Heart right ventricle (tissue), 16 donors: ENCODE measurements around the gene THSD4. TPM values are rescaled to one million over a fixed set of nuclear protein-coding genes. Genes with fewer than 3 reads are reported as not detected.

Experiments used
- ATAC-seq, 8 donors: fragments of 200-7000 bp; cut with Tn5 transposase; one replicate each; pipeline ENCODE4 v1.9.1; 2020; ENCODE audit warnings: mild to moderate bottlenecking in 8 of 8, moderate library complexity in 8 of 8, moderate number of reproducible peaks in 1 of 8
- DNase-seq, 2 donors: peaks; one replicate each; pipeline ENCODE4 v3.0.0-alpha.2; 2020
- H3K27ac ChIP-seq, 10 donors: fragments of 200-600 bp; sonication (generic) in 2 of 10; one replicate each; pipeline versions ENCODE4 v1.5.0 to v1.8.0; 2020 to 2022; ENCODE audit warnings: mild to moderate bottlenecking in 3 of 10
- H3K27me3 ChIP-seq, 7 donors: fragments of 200-600 bp; one replicate each; pipeline ENCODE4 v1.8.0; 2021 to 2022; ENCODE audit warnings: mild to moderate bottlenecking in 2 of 7
- H3K36me3 ChIP-seq, 9 donors: fragments of 200-600 bp; sonication (generic) in 1 of 9; one replicate each; pipeline versions ENCODE4 v1.5.0 to v1.8.0; 2020 to 2022; ENCODE audit warnings: mild to moderate bottlenecking in 2 of 9
- H3K4me1 ChIP-seq, 9 donors: fragments of 200-600 bp; sonication (generic) in 1 of 9; one replicate each; pipeline versions ENCODE4 v1.5.0 to v1.8.0; 2020 to 2022; ENCODE audit warnings: mild to moderate bottlenecking in 4 of 9
- H3K4me3 ChIP-seq, 10 donors: fragments of 200-600 bp; sonication (generic) in 2 of 10; one replicate each; pipeline versions ENCODE4 v1.5.0 to v1.8.0; 2020 to 2022; ENCODE audit warnings: mild to moderate bottlenecking in 7 of 10, moderate library complexity in 2 of 10
- H3K9me3 ChIP-seq, 11 donors: fragments of 200-600 bp in 10 of 11; sonication (generic) in 2 of 11; one replicate each; pipeline versions ENCODE4 v1.5.0 to v1.8.0; 2013 to 2022; ENCODE audit warnings: mild to moderate bottlenecking in 2 of 11, control low read depth in 1 of 11, moderate library complexity in 1 of 11
- WGBS, 2 donors: extraction: QIAGEN DNeasy Blood & Tissue Kit; methylation state at CpG; one replicate each; pipeline ENCODE4 v1.1.7; 2013; ENCODE audit warnings: inconsistent platforms in 1 of 2; 5-methylcytosine and 5-hydroxymethylcytosine counted together
- intact Hi-C, 10 donors: fragments of 100-400 bp; cut with DNase I; formaldehyde crosslinking; loops; one replicate each; pipeline versions ENCODE4 v1.11.1 to v1.14.2; 2022
- polyA plus RNA-seq, 2 donors: library from polyadenylated mRNA; stranded (reverse); fragments of 200-250 nt; gene quantifications; one replicate each; pipeline ENCODE4 v1.2.3, GENCODE V29; 2013
- total RNA-seq, 10 donors: library from RNA; stranded (reverse); fragmentation: NEBNext Ultra II Directional in 3 of 10; extraction: Animal tissue kit (Norgen Biotek cat#: 25700) in 3 of 10; gene quantifications; one replicate each; pipeline versions ENCODE4 v1.2.1 to v1.2.4, GENCODE V29; 2021 to 2023
- TF ChIP-seq, protein P1 (sequence below), 9 donors: fragments of 200-600 bp; sonication (generic) in 2 of 9; IDR thresholded peaks; one replicate each; pipeline versions ENCODE4 v1.5.0 to v1.8.0; 2021 to 2022; ENCODE audit warnings: antibody characterized with exemption in 9 of 9, mild to moderate bottlenecking in 5 of 9, moderate library complexity in 1 of 9
- donor health status: Arrhythmogenic right ventricular cardiomyopathy.
- donor health status: ischemic (EF 13 %, LVEDD 7.1; RV severe dilation, severe dysfunction).
- donor health status: healthy with polysubstance abuse.
- donor health status: DM: no; HTN: yes; CAD: no.
- donor health status: DM: no; HTN: no; CAD: no.
- donor health status: ischemic (EF 25% LVEDD 6.9; RV normal size, moderate dysfunction).
- donor health status: ischemic (EF 25% LVEDD 5.7; RV mildly dilated, moderate dysfunction).
- donor health status: healthy.
- donor health status: DM: yes; HTN: yes; CAD: no.
- donor health status: Ischemic cardiomyopathy.
- donor health status: ischemic (EF 35%, LVEDD 5.7; RV mildly dilated, moderate dysfunction).
- donor health status: nonischemic (EF 11% LVEDD 7.7; RV severe dilation, severe dysfunction).
- donor health status: DM: yes; HTN: yes; CAD: no.
- donor health status: PGD.
- donor health status: ischemic (EF 29% LVEDD 5.4; RV normal size, mild dysfunction).
- donor health status: nonischemic (EF 23%, LVEDD 6.1; RV moderate dilation, normal function).

Gene THSD4
- total and polyA plus RNA-seq, 12 donors, result 20.8 to 212 (median 139) TPM

GRCh38 chr15:71465131-71465955 lies 350.1 kb downstream of the THSD4 start:
- DNase-seq, result no peak
- 70 to 73% methylated on average over 3 of the region's 3 CpGs for WGBS, 2 donors
- H3K9me3 ChIP-seq, result peaks cover 0 to 3% (median 0%) of the 10 kb centered on the region in 11 donors
- TF ChIP-seq, protein P1, sequence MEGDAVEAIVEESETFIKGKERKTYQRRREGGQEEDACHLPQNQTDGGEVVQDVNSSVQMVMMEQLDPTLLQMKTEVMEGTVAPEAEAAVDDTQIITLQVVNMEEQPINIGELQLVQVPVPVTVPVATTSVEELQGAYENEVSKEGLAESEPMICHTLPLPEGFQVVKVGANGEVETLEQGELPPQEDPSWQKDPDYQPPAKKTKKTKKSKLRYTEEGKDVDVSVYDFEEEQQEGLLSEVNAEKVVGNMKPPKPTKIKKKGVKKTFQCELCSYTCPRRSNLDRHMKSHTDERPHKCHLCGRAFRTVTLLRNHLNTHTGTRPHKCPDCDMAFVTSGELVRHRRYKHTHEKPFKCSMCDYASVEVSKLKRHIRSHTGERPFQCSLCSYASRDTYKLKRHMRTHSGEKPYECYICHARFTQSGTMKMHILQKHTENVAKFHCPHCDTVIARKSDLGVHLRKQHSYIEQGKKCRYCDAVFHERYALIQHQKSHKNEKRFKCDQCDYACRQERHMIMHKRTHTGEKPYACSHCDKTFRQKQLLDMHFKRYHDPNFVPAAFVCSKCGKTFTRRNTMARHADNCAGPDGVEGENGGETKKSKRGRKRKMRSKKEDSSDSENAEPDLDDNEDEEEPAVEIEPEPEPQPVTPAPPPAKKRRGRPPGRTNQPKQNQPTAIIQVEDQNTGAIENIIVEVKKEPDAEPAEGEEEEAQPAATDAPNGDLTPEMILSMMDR (IDR thresholded peaks at IDR 0.05), result no peak
- H3K27ac ChIP-seq, result peak overlapping the region in 1 of 10 donors; percentile 5
- intact Hi-C loops, result loop anchor here in 1 of 10 donors (10.0 kb wide), 1 partner anchor 69 kb away; no protein-coding TSS in a partner anchor
- no peak overlapping the region for H3K4me3 ChIP-seq
- ATAC-seq, result peak in 1 of 8 donors; percentile 53
- H3K4me1 ChIP-seq, result peaks cover 0 to 27% (median 11%) of the 10 kb centered on the region in 9 donors
- no peaks in the 10 kb centered on the region for H3K36me3 ChIP-seq
- no peaks in the 10 kb centered on the region for H3K27me3 ChIP-seq

DNA sequence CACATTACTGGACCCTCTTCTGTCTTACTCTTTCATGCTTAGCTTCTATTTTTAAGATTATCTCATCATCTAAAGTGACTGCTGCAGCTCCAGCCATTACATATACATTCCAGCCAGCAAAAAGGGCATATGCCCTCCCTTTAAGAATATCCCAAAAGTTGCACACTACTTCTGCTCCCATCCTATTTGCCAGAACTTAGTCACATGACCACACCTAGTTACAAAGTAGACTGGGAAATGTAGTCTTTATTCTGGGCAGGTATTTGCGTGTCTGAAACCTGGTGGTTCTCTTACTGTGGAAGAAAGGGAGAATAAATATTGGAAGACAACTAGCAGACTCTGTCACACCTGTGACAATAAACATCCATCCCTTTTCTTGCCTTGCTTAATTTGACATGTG lies 353.4 kb downstream of the THSD4 start:
- intact Hi-C loops, result loop anchor here in 1 of 10 donors (10.0 kb wide), 1 partner anchor 66 kb away; no protein-coding TSS in a partner anchor
- no peaks in the 10 kb centered on the region for H3K36me3 ChIP-seq
- no peak overlapping the region for H3K27ac ChIP-seq
- TF ChIP-seq, protein P1 (IDR thresholded peaks at IDR 0.05), result no peak
- no peaks in the 10 kb centered on the region for H3K9me3 ChIP-seq
- H3K4me3 ChIP-seq, result no peak overlapping the region
- H3K4me1 ChIP-seq, result peaks cover 0 to 40% (median 10%) of the 10 kb centered on the region in 9 donors
- ATAC-seq, result no peak
- WGBS, 2 donors, result 93 to 95% methylated on average over 1 of the region's 1 CpG
- no peak for DNase-seq
- H3K27me3 ChIP-seq, result no peaks in the 10 kb centered on the region

- TF ChIP-seq, protein P1 (IDR thresholded peaks at IDR 0.05), result no peak
- ATAC-seq (no peak), DNase-seq (no peak)
- Histone ChIP-seq H3K9me3 (no peaks in the 10 kb centered on the region), H3K4me3 (no peak overlapping the region), H3K36me3 (no peaks in the 10 kb centered on the region), H3K4me1 (peaks cover 0 to 33% (median 10%) of the 10 kb centered on the region in 9 donors), H3K27me3 (no peaks in the 10 kb centered on the region), H3K27ac (no peak overlapping the region)
- intact Hi-C loops, result loop anchor here in 1 of 10 donors (10.0 kb wide), 1 partner anchor 65 kb away; no protein-coding TSS in a partner anchor
- WGBS, 2 donors, result 64 to 78% methylated on average over 8 of the region's 8 CpGs
Measured at GRCh38 chr15:71469413-71469812, 354.1 kb downstream of the THSD4 start.

DNA sequence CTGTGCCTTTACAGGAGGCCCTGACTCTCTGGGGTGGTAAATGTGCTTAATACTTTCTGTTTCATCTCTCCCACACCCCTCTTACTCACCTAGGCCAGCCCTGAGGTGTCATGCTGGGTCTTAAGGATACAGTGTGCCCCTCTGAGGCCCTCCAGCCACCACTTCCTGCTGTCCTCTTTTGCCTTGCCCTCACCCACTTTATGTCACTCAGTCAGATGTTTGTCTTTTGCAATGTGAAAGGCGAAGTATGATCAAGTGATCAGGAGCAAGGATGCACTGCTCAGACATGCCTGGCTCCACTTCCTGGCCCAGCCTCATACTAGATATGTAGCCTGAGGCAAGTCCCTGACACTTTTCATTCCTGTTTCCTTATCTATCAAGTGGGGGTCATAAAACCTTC lies 356.1 kb downstream of the THSD4 start:
- intact Hi-C loops, result no loop called here
- Histone ChIP-seq H3K27ac (no peak overlapping the region), H3K27me3 (no peaks in the 10 kb centered on the region), H3K9me3 (no peaks in the 10 kb centered on the region), H3K4me1 (peaks cover 0 to 23% (median 0%) of the 10 kb centered on the region in 9 donors), H3K36me3 (no peaks in the 10 kb centered on the region), H3K4me3 (no peak overlapping the region)
- TF ChIP-seq, protein P1 (IDR thresholded peaks at IDR 0.05), result no peak
- peak in 1 of 8 donors; percentile 44 for ATAC-seq
- 86 to 89% methylated on average over 1 of the region's 1 CpG for whole genome bisulfite sequencing, 2 donors
- DNase-seq, result no peak
